Smooth muscle cell (in vitro differentiated cells): ENCODE results near the gene EDAR. TPM values are rescaled to one million over a fixed set of nuclear protein-coding genes. Genes with fewer than 3 reads are reported as not detected.

Source experiments
- DNase-seq: peaks from one replicate; lab custom pipeline; 2025; ENCODE audit not compliant: unreplicated experiment; lab: John Stamatoyannopoulos, UW
- H2AFZ ChIP-seq: fragments of 200-600 bp; sonication (generic); 2 replicates; pipeline ENCODE4 v1.6.0; 2016; ENCODE audit warnings: antibody characterized with exemption, low read depth, mild to moderate bottlenecking
- H3F3A ChIP-seq: fragments of 200-600 bp; sonication (generic); 2 replicates; pipeline ENCODE4 v1.6.0; 2017; ENCODE audit warnings: antibody characterized with exemption, low read depth
- H3K27ac ChIP-seq: fragments of 200-600 bp; sonication (generic); 2 replicates; pipeline ENCODE4 v1.5.1; 2016; ENCODE audit warnings: low read depth, mild to moderate bottlenecking
- H3K27me3 ChIP-seq: fragments of 200-600 bp; sonication (generic); 2 replicates; pipeline ENCODE4 v1.6.1; 2016; ENCODE audit warnings: low read depth, mild to moderate bottlenecking
- H3K36me3 ChIP-seq: fragments of 200-600 bp; sonication (generic); 2 replicates; pipeline ENCODE4 v1.5.1; 2016; ENCODE audit warnings: low read depth
- H3K4me1 ChIP-seq: fragments of 200-600 bp; sonication (generic); 2 replicates; pipeline ENCODE4 v1.5.1; 2016; ENCODE audit warnings: low read depth
- H3K4me2 ChIP-seq: fragments of 200-600 bp; sonication (generic); 2 replicates; pipeline ENCODE4 v1.6.0; 2016; ENCODE audit warnings: mild to moderate bottlenecking
- H3K4me3 ChIP-seq: fragments of 200-600 bp; sonication (generic); 2 replicates; pipeline ENCODE4 v1.5.1; 2016; ENCODE audit warnings: mild to moderate bottlenecking
- H3K79me2 ChIP-seq: fragments of 200-600 bp; sonication (generic); 2 replicates; pipeline ENCODE4 v1.6.0; 2016; ENCODE audit warnings: low read depth, mild to moderate bottlenecking
- H3K9ac ChIP-seq: fragments of 200-600 bp; sonication (generic); 2 replicates; pipeline ENCODE4 v1.6.0; 2016; ENCODE audit warnings: low read depth
- H3K9me3 ChIP-seq: fragments of 200-600 bp; sonication (generic); replicated peaks from 2 replicates; pipeline ENCODE4 v1.5.1; 2016; ENCODE audit warnings: low read depth
- H4K20me1 ChIP-seq: fragments of 200-600 bp; sonication (generic); 2 replicates; pipeline ENCODE4 v1.6.0; 2016; ENCODE audit warnings: low read depth
- WGBS: methylation state at CpG from one replicate; pipeline ENCODE4 v1.1.7; 2016; ENCODE audit warnings: low lambda C conversion rate; 5-methylcytosine and 5-hydroxymethylcytosine counted together
- polyA plus RNA-seq: library from polyadenylated mRNA; unstranded; fragments of >200 nt; fragmentation: Nextera tagmentation; extraction: Ambion mirVana; gene quantifications from 2 replicates; pipeline ENCODE4 v1.2.1, GENCODE V29; 2016
- total RNA-seq: library from RNA; depleted of rRNA; stranded (reverse); fragments of >200 nt; gene quantifications from 2 replicates; pipeline ENCODE4 v1.2.3, GENCODE V29; 2014
- TF ChIP-seq, protein P1 (sequence below): fragments of 200-600 bp; sonication (generic); IDR thresholded peaks from 2 replicates; pipeline ENCODE4 v1.5.1; 2017; ENCODE audit warnings: borderline replicate concordance, mild to moderate bottlenecking, antibody characterized with exemption; ENCODE audit not compliant: insufficient read depth, poor library complexity, severe bottlenecking

Gene EDAR
- total and polyA plus RNA-seq, 2 experiments from 2014 or later = 0.09 TPM; not detected in 1

DNA sequence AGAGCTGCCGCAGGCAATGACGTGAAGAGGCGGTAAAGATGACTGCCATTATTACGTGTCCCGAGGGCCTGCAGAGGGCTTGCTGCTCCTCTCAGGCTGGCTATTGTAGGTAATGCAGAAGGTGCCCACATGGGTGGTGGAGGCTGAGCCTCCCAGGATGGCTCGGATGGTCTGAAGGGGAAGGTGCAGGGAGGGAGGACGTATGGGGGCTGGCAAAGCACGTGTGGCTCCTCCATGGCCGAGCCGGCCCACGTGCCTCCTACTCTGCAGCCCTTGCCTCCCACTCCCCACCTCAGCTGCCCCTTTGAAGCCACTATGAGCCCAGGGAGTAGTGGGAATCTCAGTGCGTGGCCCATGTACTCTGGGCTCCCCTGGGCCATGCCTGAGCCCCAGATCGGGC, 48.9 kb downstream of the EDAR start:
- Histone ChIP-seq H3K4me1 (peaks cover 4% of the 10 kb centered on the region), H3K4me3 (no peak overlapping the region), H3K36me3 (no peaks in the 10 kb centered on the region), H2AFZ (no peak overlapping the region), H3K79me2 (no peaks in the 10 kb centered on the region), H3F3A (no peaks in the 10 kb centered on the region), H3K27me3 (no peaks in the 10 kb centered on the region), H3K27ac (no peak overlapping the region), H3K9me3 (no peaks in the 10 kb centered on the region), H4K20me1 (no peaks in the 10 kb centered on the region), H3K4me2 (no peak overlapping the region), H3K9ac (no peak overlapping the region)
- DNase-seq = no peak
- TF ChIP-seq, protein P1, sequence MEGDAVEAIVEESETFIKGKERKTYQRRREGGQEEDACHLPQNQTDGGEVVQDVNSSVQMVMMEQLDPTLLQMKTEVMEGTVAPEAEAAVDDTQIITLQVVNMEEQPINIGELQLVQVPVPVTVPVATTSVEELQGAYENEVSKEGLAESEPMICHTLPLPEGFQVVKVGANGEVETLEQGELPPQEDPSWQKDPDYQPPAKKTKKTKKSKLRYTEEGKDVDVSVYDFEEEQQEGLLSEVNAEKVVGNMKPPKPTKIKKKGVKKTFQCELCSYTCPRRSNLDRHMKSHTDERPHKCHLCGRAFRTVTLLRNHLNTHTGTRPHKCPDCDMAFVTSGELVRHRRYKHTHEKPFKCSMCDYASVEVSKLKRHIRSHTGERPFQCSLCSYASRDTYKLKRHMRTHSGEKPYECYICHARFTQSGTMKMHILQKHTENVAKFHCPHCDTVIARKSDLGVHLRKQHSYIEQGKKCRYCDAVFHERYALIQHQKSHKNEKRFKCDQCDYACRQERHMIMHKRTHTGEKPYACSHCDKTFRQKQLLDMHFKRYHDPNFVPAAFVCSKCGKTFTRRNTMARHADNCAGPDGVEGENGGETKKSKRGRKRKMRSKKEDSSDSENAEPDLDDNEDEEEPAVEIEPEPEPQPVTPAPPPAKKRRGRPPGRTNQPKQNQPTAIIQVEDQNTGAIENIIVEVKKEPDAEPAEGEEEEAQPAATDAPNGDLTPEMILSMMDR = no peak
- WGBS = 93% methylated on average over 13 of the region's 13 CpGs

DNA sequence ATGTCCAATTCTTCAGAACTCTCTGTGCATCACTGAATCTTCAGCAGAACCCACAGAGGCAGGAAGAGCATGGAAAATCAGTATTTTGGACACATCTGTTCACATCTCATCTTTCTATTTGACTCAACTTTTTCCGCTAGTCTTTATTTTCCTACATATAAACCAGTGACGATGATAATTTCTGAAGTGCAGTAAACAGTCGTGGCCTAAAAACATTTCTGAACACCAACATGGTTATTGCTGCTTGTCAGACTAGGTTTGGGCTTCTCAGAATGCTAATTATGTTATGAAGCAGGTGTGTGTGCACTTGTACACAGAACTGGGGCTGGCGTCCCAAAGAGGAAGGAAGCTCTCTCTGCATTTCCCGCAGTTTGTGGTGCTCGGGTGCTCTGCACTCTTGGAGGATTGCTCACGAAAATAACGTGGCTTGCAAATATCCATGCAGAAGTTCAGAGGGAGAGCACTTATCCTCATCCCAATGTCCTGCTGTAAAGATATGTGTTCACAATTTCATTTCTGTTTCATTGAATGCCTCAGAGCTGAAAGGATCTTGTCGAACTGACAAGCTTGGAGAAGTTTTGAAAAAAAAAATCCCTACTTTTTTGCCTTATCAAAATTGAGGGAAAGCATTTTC, 50.8 kb downstream of the EDAR start:
- Histone ChIP-seq H3K4me1 (peaks cover 12% of the 10 kb centered on the region), H3K27ac (no peak overlapping the region), H3K36me3 (no peaks in the 10 kb centered on the region), H3K27me3 (no peaks in the 10 kb centered on the region), H4K20me1 (no peaks in the 10 kb centered on the region), H3K9ac (no peak overlapping the region), H3K79me2 (no peaks in the 10 kb centered on the region), H2AFZ (no peak overlapping the region), H3F3A (no peaks in the 10 kb centered on the region), H3K9me3 (no peaks in the 10 kb centered on the region), H3K4me2 (no peak overlapping the region), H3K4me3 (no peak overlapping the region)
- 88% methylated on average over 9 of the region's 9 CpGs for WGBS
- DNase-seq = no peak
- TF ChIP-seq, protein P1 = no peak

DNA sequence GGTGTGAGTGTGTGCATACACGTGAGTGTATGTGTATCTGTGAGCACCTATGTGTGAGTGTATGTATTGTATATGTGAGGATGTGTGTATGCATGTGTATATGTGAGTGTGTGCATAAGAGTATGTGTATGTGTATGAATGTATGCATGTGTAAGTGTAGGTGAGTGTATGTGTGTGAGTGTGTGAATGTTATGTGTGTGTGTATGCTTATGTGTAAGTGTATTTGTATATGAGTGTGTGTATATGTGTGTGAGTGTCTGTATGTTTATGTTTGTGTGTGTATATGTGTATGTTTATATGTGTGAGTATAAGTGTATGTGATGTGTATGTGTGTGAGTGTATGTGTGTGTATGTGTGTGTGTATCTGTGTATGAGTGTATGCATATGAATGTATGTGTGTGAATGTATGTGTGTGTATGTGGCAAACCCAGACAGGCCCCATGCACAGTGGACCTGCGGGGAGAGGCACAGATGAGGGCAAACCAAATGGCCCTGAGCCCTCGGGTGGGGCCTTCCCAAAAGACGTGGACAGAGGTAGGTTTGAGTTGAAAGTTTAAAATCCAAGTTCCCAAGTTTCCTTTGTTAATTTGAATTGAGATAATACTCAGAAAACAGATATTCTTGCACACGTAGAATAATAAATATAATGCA, 51.5 kb downstream of the EDAR start:
- TF ChIP-seq, protein P1 = no peak
- Histone ChIP-seq H3K4me2 (no peak overlapping the region), H3K36me3 (no peaks in the 10 kb centered on the region), H3K4me1 (peaks cover 12% of the 10 kb centered on the region), H3K4me3 (no peak overlapping the region), H3F3A (no peaks in the 10 kb centered on the region), H4K20me1 (no peaks in the 10 kb centered on the region), H3K9ac (no peak overlapping the region), H3K9me3 (no peaks in the 10 kb centered on the region), H3K79me2 (no peaks in the 10 kb centered on the region), H2AFZ (no peak overlapping the region), H3K27me3 (no peaks in the 10 kb centered on the region), H3K27ac (no peak overlapping the region)
- 90% methylated on average over 5 of the region's 5 CpGs for WGBS
- DNase-seq = no peak

DNA sequence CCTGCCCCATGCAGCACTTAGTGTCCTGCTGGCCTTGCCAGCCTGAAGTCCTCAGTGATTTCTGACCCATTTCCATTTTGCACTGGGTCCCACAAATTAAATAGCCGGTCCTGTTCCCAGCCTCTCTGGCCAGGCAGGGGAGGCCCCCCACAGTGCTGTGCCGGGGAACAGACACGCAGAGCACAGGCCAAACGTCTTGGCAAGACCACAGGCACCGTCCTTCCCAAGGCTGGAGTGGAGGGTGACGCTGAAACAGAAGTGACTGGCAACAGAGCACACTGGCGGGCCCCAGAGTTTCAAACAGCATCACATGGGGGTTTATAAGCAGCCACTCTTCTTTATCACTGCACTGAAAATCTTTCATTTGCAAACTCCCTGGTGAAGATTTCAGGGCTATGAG, 52.2 kb downstream of the EDAR start:
- no peak overlapping the region for H3K9ac ChIP-seq
- H3K79me2 ChIP-seq = no peaks in the 10 kb centered on the region
- WGBS = 90% methylated on average over 7 of the region's 7 CpGs
- H2AFZ ChIP-seq = no peak overlapping the region
- no peaks in the 10 kb centered on the region for H3K27me3 ChIP-seq
- no peaks in the 10 kb centered on the region for H3F3A ChIP-seq
- peaks cover 12% of the 10 kb centered on the region for H3K4me1 ChIP-seq
- TF ChIP-seq, protein P1 = no peak
- no peak overlapping the region for H3K27ac ChIP-seq
- no peak overlapping the region for H3K4me2 ChIP-seq
- H4K20me1 ChIP-seq = no peaks in the 10 kb centered on the region
- DNase-seq = no peak
- H3K36me3 ChIP-seq = no peaks in the 10 kb centered on the region
- no peak overlapping the region for H3K4me3 ChIP-seq
- no peaks in the 10 kb centered on the region for H3K9me3 ChIP-seq
